GM19455 (cell line): ENCODE data around the gene SIGLEC8.
"Not testable (repeated sequence)": the region's sequence is repeated elsewhere in the genome, so short reads cannot be mapped to it uniquely, and the experiment has no call there.

Experiments used
- ATAC-seq: cut with Tn5 transposase; IDR thresholded peaks from one replicate; pipeline ENCODE4 v1.9.1; 2021; ENCODE audit not compliant: unreplicated experiment

Gene SIGLEC8

GRCh38 chr19:51448011-51448410, 10.2 kb downstream of the SIGLEC8 start:
- no peak for ATAC-seq

DNA sequence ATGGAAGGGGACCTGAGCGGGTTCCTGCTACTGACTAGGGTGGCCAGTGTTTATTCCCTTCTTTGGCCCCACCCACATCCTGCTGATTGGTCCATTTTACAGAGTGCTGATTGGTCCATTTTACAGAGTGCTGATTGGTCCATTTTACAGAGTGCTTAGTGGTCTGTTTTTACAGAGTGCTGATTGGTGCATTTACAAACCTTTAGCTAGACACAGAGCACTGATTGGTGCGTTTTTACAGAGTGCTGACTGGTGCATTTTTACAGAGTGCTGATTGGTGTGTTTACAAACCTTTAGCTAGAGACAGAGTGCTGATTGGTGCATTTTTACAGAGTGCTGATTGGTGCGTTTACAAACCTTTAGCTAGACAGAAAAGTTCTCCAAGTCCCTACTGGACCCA, 10.7 kb downstream of the SIGLEC8 start:
- not testable (repeated sequence) for ATAC-seq

DNA sequence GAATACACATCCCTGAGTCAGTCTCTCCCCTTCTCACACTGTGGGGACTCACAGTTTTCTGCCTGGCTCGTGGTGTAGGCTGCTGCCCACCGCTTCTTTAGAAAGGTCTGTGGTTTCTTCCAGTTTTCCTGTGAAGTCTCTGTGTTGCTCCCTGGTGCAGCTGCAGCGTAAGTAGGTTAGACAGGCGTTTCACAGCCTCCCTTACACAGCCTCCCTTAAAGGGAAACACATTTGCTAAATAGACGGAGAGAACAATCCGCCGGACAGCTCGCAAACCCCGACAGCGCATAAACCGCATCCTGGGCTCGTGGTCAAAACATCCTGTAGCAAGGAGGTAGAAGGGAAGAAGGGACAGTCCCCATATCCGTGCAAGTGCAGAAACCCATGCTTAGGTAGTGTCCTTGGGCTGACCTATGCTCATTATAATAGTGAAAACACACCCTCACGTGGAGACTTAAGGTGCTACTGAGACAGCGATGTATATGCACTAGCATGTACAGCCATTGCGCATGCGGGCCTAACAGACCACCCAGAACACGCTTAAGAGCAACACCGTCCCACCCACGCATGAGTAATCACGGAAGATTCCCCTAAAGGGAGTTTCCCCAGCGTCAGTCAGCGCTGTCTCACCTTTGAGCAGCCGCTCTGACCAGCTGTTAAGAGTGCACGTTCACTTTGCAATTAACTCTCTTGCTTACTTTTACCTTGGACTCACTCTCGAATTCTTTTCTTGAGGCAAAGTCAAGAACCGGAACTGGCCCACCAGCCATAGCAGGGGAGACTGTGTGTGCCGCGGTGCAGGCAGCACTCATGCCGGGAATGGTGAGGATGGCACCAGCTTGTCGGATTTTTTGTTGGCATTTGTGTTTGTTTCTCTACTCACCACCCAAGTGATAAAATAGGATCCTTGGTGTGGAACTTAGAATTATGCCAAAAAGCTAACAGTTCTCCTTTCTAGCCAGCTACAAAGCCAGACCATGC, 16.6 kb downstream of the SIGLEC8 start:
- peak; percentile 90 for ATAC-seq

DNA sequence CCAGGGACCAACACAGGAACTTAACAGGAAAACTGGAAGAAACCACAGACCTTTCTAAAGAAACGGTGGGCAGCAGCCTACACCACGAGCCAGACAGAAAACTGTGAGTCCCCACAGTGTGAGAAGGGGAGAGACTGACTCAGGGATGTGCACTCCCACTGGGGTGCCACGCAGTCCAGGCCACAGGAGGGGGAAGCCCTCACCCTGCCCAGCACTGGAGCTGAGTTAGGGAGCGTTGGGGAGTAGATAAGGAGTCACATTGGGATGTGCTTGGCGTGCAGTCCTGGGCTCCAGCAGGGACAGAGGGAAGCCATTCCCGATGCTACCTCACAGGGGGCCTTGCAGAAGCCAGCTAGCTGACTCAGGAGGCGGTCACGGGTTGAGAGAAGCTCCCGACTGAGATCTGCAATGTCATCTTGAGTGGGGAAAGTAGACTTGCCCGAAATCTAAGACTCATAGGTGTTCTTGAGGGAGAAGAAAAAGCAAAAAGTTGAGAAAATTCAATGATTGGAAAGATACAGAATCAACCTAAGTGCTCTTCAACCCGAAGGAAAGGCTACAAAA, 17.3 kb downstream of the SIGLEC8 start:
- no peak for ATAC-seq

- ATAC-seq: no peak
These were observed 18.2 kb downstream of the SIGLEC8 start for GRCh38 chr19:51440052-51440451.

DNA sequence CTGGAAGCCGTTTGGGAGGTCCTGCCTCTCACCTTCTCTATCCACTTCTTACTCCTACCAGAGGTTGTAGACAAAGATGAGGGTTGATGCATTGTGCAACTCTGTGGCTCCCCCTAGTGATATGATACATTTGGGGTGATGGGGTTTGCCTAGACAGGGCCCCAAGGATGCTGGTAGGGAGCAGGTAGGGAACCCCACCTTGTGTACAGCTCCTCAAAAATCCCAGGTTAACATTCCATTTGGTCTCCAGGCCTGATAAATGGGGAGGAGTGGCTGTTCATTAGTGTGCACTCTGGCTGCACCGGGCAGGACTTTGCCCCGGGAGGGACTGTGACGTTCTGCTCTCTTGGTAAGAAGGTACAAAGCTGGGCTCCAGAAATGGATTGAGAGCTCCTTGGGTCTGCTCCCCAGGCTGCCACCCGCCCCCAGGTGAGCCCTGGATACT, 19.2 kb downstream of the SIGLEC8 start:
- no peak for ATAC-seq

GRCh38 chr19:51434456-51434855, 23.8 kb downstream of the SIGLEC8 start:
- no peak for ATAC-seq

DNA sequence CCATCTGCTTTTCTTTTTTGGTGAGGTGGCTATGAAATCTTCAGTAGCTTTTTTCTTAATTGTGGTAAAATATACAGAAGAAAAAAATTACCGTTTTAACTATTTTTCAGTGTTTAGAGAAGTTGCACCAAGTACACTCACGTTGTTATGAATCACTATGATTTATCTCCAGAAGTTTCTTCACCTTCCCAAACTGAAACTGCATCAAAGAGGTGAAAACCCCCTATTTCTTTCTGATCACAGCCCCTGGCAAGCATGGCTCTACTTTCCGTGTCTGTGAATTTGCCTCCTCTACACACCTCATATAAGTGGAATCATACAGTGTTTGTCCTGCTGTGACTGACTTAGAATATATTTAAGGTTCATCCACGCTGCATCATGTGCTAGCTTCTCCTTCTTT, 25.2 kb downstream of the SIGLEC8 start:
- ATAC-seq: no peak

DNA sequence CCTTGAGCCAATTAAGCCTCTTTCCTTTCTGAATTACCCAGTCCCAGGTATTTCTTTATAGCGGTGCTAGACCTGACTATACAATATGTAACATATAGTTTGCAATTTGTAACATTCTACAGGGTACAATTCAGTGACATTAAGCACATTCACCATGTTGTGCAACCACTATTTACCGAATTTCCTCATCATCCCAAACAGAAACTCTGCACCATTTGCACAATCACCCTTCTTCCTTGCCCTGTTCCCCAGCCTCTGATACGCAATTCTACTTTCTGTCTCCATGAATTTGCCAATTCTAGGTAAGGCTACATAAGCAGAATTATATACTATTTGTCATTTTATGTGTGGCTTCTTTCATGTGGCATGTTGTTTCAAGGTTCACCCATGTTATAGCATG, 27.1 kb downstream of the SIGLEC8 start:
- no peak for ATAC-seq

DNA sequence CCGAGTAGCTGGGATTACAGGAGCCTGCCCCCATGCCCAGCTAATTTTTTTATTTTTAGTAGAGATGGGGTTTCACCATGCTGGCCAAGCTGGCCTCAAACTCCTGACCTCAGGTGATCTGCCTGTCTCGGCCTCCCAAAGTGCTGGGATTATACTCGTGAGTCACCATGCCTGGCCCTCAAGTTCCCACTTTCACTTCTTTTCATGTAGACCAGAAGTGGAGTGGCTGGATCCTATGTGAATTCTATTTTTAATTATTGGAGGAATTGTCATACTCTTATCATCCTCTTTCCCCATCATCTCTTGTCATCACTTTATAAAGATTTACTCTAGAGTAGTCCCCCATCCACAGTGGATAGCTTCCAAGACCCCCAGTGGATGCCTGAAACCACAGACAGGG, 28.0 kb downstream of the SIGLEC8 start:
- no peak for ATAC-seq

DNA sequence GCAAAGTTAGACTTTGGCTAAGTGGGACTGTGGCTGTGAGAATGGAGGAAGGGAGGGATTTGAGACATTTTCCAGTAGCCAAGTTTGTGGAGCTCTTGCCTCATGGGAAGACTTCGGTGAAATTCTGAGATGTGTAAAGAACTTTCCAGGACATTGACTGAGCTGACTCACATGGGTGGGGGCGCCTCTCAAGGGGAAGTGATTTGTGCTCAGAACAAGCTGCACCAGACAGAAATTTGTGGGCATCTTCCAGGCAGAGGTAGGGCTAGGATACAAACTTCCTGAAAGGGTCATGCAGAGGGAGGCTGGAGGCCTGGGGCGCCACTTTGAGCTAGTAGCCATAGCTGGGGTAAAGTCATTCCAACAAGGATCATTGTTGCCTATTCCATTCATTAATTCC, 31.1 kb downstream of the SIGLEC8 start:
- ATAC-seq: no peak

DNA sequence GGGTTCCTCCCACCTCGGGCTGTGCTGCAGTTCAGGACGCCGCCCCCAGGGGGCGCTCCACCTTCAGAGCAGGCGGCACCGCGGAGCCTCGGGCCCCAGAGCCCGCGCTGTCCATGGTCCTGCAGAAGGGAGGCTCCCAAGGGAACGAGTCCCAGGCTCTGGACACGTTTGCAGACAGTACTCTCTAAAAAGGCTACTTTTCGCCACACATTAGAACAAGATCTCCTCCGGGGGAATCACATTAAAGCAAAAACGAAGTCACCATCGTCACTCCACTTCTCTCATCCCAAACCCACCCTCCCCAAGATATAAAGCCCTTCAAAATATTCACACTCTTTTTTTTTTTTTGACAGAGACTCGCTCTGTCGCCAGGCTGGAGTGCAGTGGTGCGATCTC, 36.2 kb downstream of the SIGLEC8 start:
- ATAC-seq: no peak

- no peak for ATAC-seq
These were observed 36.8 kb downstream of the SIGLEC8 start for GRCh38 chr19:51421229-51422052.

GRCh38 chr19:51420511-51420910, 37.7 kb downstream of the SIGLEC8 start:
- not testable (repeated sequence) for ATAC-seq

GRCh38 chr19:51418707-51419106, 39.5 kb downstream of the SIGLEC8 start:
- no peak for ATAC-seq

GRCh38 chr19:51417810-51418157, 40.5 kb downstream of the SIGLEC8 start:
- ATAC-seq: no peak

DNA sequence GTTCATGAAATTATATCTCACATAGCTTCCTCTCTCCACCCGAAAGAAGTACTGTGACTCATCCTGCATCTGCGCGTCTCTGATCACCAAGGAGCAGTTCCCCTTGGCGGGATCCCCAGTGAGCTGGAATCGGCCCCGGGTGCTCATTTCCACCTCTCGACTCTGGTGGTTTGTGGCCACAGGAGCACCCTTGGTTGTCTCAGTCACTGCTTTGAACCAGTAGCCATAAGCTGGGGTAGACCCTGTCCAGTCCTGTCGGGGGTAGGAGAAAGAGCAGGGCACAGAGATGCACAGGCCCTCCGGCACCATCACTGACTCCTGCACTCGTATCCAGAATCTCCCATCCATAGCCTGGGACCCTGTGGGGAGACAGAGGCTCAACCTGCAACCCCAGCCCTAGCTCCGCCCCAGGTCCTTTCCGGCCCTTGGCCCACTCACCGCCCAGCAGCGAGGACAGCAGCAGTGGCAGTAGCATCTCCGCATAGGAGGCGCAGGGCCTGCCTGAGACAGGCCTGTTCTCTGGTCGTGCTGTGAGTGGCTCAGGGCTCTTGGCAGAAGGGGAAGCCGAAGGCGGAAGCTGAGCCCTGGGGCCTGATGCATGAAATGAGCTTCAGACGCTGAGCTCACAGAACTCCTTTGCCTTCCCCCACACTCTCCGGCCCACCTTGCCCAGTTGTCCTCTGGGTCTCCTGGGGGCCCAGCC, 41.0 kb downstream of the SIGLEC8 start, which contains the start of gene SIGLEC10:
SIGLEC10 (minus strand) TSS at position 536 of the 703 bp plus-strand sequence; CDS start at position 475, 61 bp downstream.
- ATAC-seq: no peak

DNA sequence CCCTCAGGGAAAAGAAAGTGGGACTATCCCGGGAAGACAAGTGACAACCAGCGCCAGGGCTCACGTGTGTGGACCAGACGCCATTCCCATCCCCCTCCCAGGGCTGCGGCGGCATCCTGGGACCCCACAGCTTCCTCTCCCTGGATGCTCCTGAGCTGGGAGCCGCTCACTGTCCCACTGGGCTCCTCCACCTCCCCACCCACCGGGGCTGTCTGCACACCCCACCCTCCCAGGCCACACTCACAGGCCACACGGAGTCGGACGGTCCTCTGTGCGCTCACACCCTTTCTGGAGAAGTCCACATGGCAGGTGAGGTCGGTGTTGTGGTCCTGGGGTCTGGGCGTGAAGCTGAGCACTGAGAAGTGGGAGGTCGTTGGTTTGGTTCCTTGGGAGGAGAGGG, 41.8 kb downstream of the SIGLEC8 start:
- ATAC-seq: not testable (repeated sequence)

DNA sequence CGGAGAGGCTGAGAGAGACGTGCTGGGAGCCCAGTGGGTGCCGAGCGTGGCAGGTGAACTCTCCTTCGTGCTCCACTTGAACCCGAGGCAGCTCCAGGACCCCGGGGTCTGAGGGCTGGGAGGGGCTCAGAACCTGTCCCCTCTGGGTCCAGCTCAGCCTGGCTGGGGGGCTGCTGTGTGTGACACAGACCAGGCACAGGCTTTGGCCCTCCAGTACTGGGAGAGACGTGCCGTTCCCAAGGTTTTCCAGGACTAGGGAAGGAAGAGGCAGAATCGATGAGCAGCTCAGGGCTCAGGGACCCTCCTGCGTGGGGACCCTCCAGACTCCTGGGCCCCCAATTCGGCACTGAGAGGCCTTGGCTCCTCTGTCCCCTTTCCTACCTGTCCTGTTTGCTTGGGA, 43.1 kb downstream of the SIGLEC8 start:
- no peak for ATAC-seq

DNA sequence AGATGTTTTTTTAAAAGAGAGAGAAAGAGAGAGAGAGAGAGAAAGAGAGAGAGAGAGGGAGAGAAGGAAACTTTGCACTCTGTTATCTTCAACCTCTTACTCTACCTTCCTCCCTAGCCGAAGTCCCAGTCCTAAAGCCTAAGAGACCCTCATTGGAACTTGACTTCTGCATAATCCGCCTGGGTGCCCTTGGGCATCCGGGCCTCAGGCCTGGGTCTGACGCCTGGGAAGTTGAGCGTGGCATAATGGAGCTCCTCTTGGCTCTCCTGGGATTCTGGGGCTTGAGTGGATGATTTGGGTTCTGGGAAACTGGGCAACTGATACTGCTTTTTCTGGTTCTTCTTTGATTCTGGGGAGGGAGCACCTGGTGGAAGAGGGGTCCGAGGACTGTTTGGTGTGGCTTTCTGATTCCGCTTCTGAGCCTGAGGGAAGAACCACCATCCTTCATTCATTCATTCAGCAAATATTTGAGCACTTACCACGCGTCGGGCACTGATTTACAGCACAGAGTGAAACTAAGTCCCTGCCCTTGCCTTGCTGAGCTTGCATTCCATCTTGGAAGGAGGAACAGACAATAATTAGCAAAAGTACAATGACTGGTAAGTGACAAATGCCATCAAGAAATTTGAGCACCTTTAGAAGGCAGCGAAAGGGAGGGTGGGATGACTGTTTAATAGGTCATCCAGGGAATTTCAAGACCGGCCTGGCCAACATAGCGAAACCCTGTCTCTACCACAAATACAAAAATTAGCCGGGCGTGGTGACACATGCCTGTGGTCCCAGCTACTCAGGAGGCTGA, 47.1 kb downstream of the SIGLEC8 start:
- ATAC-seq: no peak
